Peyer's patch (tissue), 4 donors: ENCODE measurements around the gene ZMYND12. TPM values are rescaled to one million over a fixed set of nuclear protein-coding genes. Genes with fewer than 3 reads are reported as not detected.
"Not testable (repeated sequence)": the region's sequence is repeated elsewhere in the genome, so short reads cannot be mapped to it uniquely, and the experiment has no call there.

Experiments used
- DNase-seq, 3 donors: peaks; one replicate each; pipeline ENCODE4 v3.0.0-alpha.2; 2017 to 2019
- H3K27ac ChIP-seq, 4 donors: fragments of 200-600 bp; sonication (generic); one replicate each; pipeline ENCODE4 v1.5.1; 2016 to 2019
- H3K27me3 ChIP-seq, 2 donors: fragments of 200-600 bp; sonication (generic); one replicate each; pipeline ENCODE4 v1.5.1; 2019
- H3K36me3 ChIP-seq, 3 donors: fragments of 200-600 bp; sonication (generic); one replicate each; pipeline ENCODE4 v1.5.1; 2016 to 2019
- H3K4me1 ChIP-seq, 4 donors: fragments of 200-600 bp; sonication (generic); one replicate each; pipeline ENCODE4 v1.5.1; 2016 to 2019
- H3K4me3 ChIP-seq, 4 donors: fragments of 200-600 bp; sonication (generic); 1 replicate in 3 of 4; 2 replicates in 1 of 4; pipeline ENCODE4 v1.5.1; 2016 to 2019; ENCODE audit warnings: mild to moderate bottlenecking in 1 of 4
- H3K9me3 ChIP-seq, 4 donors: fragments of 200-600 bp; sonication (generic); one replicate each; pipeline ENCODE4 v1.5.1; 2016 to 2019; ENCODE audit warnings: mild to moderate bottlenecking in 1 of 4
- CTCF ChIP-seq, 6 experiments: fragments of 450-650 bp in 4 of 6; fragments of 200-600 bp in 2 of 6; sonication (generic) in 1 of 6; IDR thresholded peaks; one replicate each; pipeline ENCODE4 v1.5.1; 2017 to 2019; ENCODE audit warnings: antibody characterized with exemption in 6 of 6, mild to moderate bottlenecking in 3 of 6, moderate library complexity in 1 of 6
- POLR2A ChIP-seq, 2 donors: fragments of 450-650 bp; IDR thresholded peaks; one replicate each; pipeline ENCODE4 v1.5.1; 2017; ENCODE audit warnings: antibody characterized with exemption in 2 of 2, mild to moderate bottlenecking in 2 of 2, moderate library complexity in 2 of 2
- total RNA-seq, 4 donors: library from RNA; depleted of rRNA; stranded (reverse); fragments of >200 nt; gene quantifications; one replicate each; pipeline ENCODE4 v1.1.0, GENCODE V29; 2016

ZMYND12 gene
- total RNA-seq, 4 donors from 2014 or later: 0.54 to 3.0 (median 1.9) TPM; not detected in 1

- H3K4me1 ChIP-seq: no peaks in the 10 kb centered on the region
- TF ChIP-seq CTCF (IDR thresholded peaks at IDR 0.05) (no peak), POLR2A (IDR thresholded peaks at IDR 0.05) (no peak)
- no peaks in the 10 kb centered on the region for H3K36me3 ChIP-seq
- no peak for DNase-seq
- no peaks in the 10 kb centered on the region for H3K27me3 ChIP-seq
- no peaks in the 10 kb centered on the region for H3K9me3 ChIP-seq
- H3K4me3 ChIP-seq: no peak overlapping the region
- H3K27ac ChIP-seq: no peak overlapping the region
Measured at GRCh38 chr1:42482635-42483153, 26.9 kb upstream of the ZMYND12 start.

- Histone ChIP-seq H3K4me3 (no peak overlapping the region), H3K9me3 (no peaks in the 10 kb centered on the region), H3K36me3 (no peaks in the 10 kb centered on the region), H3K27me3 (no peaks in the 10 kb centered on the region), H3K27ac (no peak overlapping the region), H3K4me1 (no peaks in the 10 kb centered on the region)
- DNase-seq: no peak
- no peak for TF ChIP-seq CTCF (IDR thresholded peaks at IDR 0.05)
- TF ChIP-seq POLR2A (IDR thresholded peaks at IDR 0.05): no peak
Measured at GRCh38 chr1:42480921-42481320, 25.1 kb upstream of the ZMYND12 start.

- Histone ChIP-seq H3K27ac (no peak overlapping the region), H3K27me3 (no peaks in the 10 kb centered on the region), H3K4me3 (no peak overlapping the region), H3K4me1 (no peaks in the 10 kb centered on the region), H3K36me3 (no peaks in the 10 kb centered on the region), H3K9me3 (no peaks in the 10 kb centered on the region)
- DNase-seq: no peak
- no peak for TF ChIP-seq CTCF (IDR thresholded peaks at IDR 0.05)
- no peak for TF ChIP-seq POLR2A (IDR thresholded peaks at IDR 0.05)
Measured at GRCh38 chr1:42479621-42480020, 23.8 kb upstream of the ZMYND12 start.

- Histone ChIP-seq H3K9me3 (no peaks in the 10 kb centered on the region), H3K4me1 (no peaks in the 10 kb centered on the region), H3K27me3 (no peaks in the 10 kb centered on the region), H3K36me3 (no peaks in the 10 kb centered on the region), H3K4me3 (no peak overlapping the region), H3K27ac (no peak overlapping the region)
- DNase-seq: no peak
- TF ChIP-seq CTCF (IDR thresholded peaks at IDR 0.05) (no peak), POLR2A (IDR thresholded peaks at IDR 0.05) (no peak)
Measured at GRCh38 chr1:42477775-42478174, 22.0 kb upstream of the ZMYND12 start.

GRCh38 chr1:42477354-42477753 is 21.5 kb upstream of the ZMYND12 start:
- H3K27ac ChIP-seq, H3K4me3 ChIP-seq, H3K4me1 ChIP-seq, DNase-seq, H3K36me3 ChIP-seq, H3K27me3 ChIP-seq, H3K9me3 ChIP-seq: not testable (repeated sequence)

GRCh38 chr1:42476605-42477004 is 20.8 kb upstream of the ZMYND12 start:
- no peaks in the 10 kb centered on the region for H3K27me3 ChIP-seq
- H3K36me3 ChIP-seq: no peaks in the 10 kb centered on the region
- H3K9me3 ChIP-seq: no peaks in the 10 kb centered on the region
- no peak for TF ChIP-seq CTCF (IDR thresholded peaks at IDR 0.05)
- TF ChIP-seq POLR2A (IDR thresholded peaks at IDR 0.05): no peak
- DNase-seq: no peak
- H3K27ac ChIP-seq: no peak overlapping the region
- H3K4me3 ChIP-seq: no peak overlapping the region
- H3K4me1 ChIP-seq: no peaks in the 10 kb centered on the region
